ENCODE measurements around the gene ANKRD12. TPM values are rescaled to one million over a fixed set of nuclear protein-coding genes. Genes with fewer than 3 reads are reported as not detected.

Gene ANKRD12
- total and polyA plus RNA-seq, 2 experiments from 2014 or later = 23.9 to 92.4 TPM

GRCh38 chr18:9328776-9329175 is 192.2 kb downstream of the ANKRD12 start:
- no peaks in the 10 kb centered on the region for H3K79me2 ChIP-seq (replicated peaks; ENCODE audit: insufficient read depth)
- Mint-ChIP-seq H3K27ac (no peak overlapping the region), H3K4me1 (no peaks in the 10 kb centered on the region), H3K4me3 (no peak overlapping the region), H3K27me3 (ENCODE audit: insufficient read depth, low read depth, poor library complexity) (peaks cover 4% of the 10 kb centered on the region), H3K36me3 (ENCODE audit: low read depth) (no peaks in the 10 kb centered on the region), H3K9me3 (peaks cover 3% of the 10 kb centered on the region; the same call in 1 of the 3 replicates)
- no peaks in the 10 kb centered on the region for H3K4me1 ChIP-seq (ENCODE audit: insufficient read depth)
- no peaks in the 10 kb centered on the region; the same call in 1 of the 2 replicates for H3K9me2 ChIP-seq (ENCODE audit: insufficient read depth)
- H3K36me3 ChIP-seq (ENCODE audit: insufficient read depth) = no peaks in the 10 kb centered on the region; the same call in 1 of the 2 replicates
- H4K20me1 ChIP-seq (replicated peaks; ENCODE audit: insufficient read depth) = no peaks in the 10 kb centered on the region
- H3K27me3 ChIP-seq (ENCODE audit: insufficient read depth) = peaks cover 12% of the 10 kb centered on the region
- no peaks in the 10 kb centered on the region for H3F3A ChIP-seq (replicated peaks; ENCODE audit: low read depth)
- no peak overlapping the region for H3K4me3 ChIP-seq
- ATAC-seq (no peak), DNase-seq (ENCODE audit: low spot score) (no peak)
- H3K4me2 ChIP-seq = no peak overlapping the region
- no peak overlapping the region for H2AFZ ChIP-seq
- no peak for TF ChIP-seq JUNB (IDR thresholded peaks at IDR 0.05; ENCODE audit: unreplicated experiment)
- TF ChIP-seq STAT1 (IDR thresholded peaks at IDR 0.05; ENCODE audit: unreplicated experiment) = no peak
- no peak for TF ChIP-seq ZNF462 (CRISPR knock-in tag; IDR thresholded peaks at IDR 0.05)
- no peak for TF ChIP-seq ZNF114 (CRISPR knock-in tag; IDR thresholded peaks at IDR 0.05)
- TF ChIP-seq CTCF (conservative IDR thresholded peaks at IDR 0.05; ENCODE audit: low read depth in 2 of 2) = no peak
- TF ChIP-seq POLR2AphosphoS5 (IDR thresholded peaks at IDR 0.05; ENCODE audit: low read depth) = no peak
- TF ChIP-seq, protein P1, sequence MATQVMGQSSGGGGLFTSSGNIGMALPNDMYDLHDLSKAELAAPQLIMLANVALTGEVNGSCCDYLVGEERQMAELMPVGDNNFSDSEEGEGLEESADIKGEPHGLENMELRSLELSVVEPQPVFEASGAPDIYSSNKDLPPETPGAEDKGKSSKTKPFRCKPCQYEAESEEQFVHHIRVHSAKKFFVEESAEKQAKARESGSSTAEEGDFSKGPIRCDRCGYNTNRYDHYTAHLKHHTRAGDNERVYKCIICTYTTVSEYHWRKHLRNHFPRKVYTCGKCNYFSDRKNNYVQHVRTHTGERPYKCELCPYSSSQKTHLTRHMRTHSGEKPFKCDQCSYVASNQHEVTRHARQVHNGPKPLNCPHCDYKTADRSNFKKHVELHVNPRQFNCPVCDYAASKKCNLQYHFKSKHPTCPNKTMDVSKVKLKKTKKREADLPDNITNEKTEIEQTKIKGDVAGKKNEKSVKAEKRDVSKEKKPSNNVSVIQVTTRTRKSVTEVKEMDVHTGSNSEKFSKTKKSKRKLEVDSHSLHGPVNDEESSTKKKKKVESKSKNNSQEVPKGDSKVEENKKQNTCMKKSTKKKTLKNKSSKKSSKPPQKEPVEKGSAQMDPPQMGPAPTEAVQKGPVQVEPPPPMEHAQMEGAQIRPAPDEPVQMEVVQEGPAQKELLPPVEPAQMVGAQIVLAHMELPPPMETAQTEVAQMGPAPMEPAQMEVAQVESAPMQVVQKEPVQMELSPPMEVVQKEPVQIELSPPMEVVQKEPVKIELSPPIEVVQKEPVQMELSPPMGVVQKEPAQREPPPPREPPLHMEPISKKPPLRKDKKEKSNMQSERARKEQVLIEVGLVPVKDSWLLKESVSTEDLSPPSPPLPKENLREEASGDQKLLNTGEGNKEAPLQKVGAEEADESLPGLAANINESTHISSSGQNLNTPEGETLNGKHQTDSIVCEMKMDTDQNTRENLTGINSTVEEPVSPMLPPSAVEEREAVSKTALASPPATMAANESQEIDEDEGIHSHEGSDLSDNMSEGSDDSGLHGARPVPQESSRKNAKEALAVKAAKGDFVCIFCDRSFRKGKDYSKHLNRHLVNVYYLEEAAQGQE (IDR thresholded peaks at IDR 0.05; ENCODE audit: unreplicated experiment) = no peak
- TF ChIP-seq, protein P2, sequence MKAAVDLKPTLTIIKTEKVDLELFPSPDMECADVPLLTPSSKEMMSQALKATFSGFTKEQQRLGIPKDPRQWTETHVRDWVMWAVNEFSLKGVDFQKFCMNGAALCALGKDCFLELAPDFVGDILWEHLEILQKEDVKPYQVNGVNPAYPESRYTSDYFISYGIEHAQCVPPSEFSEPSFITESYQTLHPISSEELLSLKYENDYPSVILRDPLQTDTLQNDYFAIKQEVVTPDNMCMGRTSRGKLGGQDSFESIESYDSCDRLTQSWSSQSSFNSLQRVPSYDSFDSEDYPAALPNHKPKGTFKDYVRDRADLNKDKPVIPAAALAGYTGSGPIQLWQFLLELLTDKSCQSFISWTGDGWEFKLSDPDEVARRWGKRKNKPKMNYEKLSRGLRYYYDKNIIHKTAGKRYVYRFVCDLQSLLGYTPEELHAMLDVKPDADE (IDR thresholded peaks at IDR 0.05) = no peak
- no peak for TF ChIP-seq NANOG (IDR thresholded peaks at IDR 0.05; ENCODE audit: borderline replicate concordance)
- TF ChIP-seq CREB1 (CRISPR knock-in tag; IDR thresholded peaks at IDR 0.05; ENCODE audit: low read depth) = no peak
- no peak for TF ChIP-seq EZH2 (IDR thresholded peaks at IDR 0.05; ENCODE audit: low read depth, unreplicated experiment)
- H3K27ac ChIP-seq (ENCODE audit: low read depth) = no peak overlapping the region
